GM12892 (cell line): ENCODE measurements around the gene IFITM10.

Source experiments
- POLR2AphosphoS5 ChIP-seq: IDR thresholded peaks from 2 replicates; pipeline ENCODE4 v1.6.1; 2011; ENCODE audit warnings: low read depth, low read length, control low read depth
- TAF1 ChIP-seq: IDR thresholded peaks from 2 replicates; pipeline ENCODE4 v1.6.1; 2011; ENCODE audit warnings: low read depth, mild to moderate bottlenecking, control low read depth, low read length, borderline replicate concordance

DNA sequence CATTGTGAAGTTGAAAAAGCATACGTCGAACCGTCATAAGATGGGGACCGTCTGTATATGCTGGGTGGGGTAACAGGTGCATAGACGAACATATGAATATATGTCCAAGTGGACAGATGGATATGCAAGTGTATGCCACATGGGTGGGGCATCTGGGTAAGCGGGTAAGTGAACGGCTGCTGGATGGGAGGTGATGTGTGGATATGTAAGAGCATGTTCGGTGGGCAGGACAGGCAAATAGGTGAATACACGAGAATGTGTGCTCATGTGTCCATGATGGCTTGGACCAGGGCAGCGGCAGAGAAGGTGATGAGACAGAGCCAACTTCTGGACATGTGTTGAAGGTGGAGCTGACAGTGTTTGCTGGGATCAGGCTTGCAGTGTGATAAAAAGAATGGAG, 12.0 kb downstream of the IFITM10 start:
- no peak for TF ChIP-seq POLR2AphosphoS5
- TF ChIP-seq TAF1: no peak
